ENCODE results near the gene C3. TPM values are rescaled to one million over a fixed set of nuclear protein-coding genes. Genes with fewer than 3 reads are reported as not detected.
"Not testable (repeated sequence)": the region's sequence is repeated elsewhere in the genome, so short reads cannot be mapped to it uniquely, and the experiment has no call there.

Gene C3
- total RNA-seq, 1 donor = 14.1 TPM

GRCh38 chr19:6649185-6649584, 71.3 kb downstream of the C3 start:
- Histone ChIP-seq H3K79me2 (ENCODE audit: insufficient read depth, low read length) (no peaks in the 10 kb centered on the region), H3K27ac (ENCODE audit: low read depth, low read length) (no peak overlapping the region), H3K4me1 (ENCODE audit: insufficient read depth, low read length) (no peaks in the 10 kb centered on the region), H2AFZ (ENCODE audit: low read length) (no peak overlapping the region), H3K4me2 (ENCODE audit: insufficient read depth, low read length) (no peak overlapping the region), H4K20me1 (ENCODE audit: insufficient read depth, low read length) (no peaks in the 10 kb centered on the region), H3K9me3 (ENCODE audit: low read depth, low read length) (no peaks in the 10 kb centered on the region), H3K36me3 (ENCODE audit: insufficient read depth, low read length) (no peaks in the 10 kb centered on the region), H3K4me3 (ENCODE audit: insufficient read depth, low read length) (no peak overlapping the region), H3K27me3 (ENCODE audit: insufficient read depth, low read length) (peaks cover 8% of the 10 kb centered on the region)
- TF ChIP-seq CTCF (IDR thresholded peaks at IDR 0.05; ENCODE audit: extremely low read depth, low read depth, low read length) = no peak
- no peak for DNase-seq (ENCODE audit: insufficient read length, low spot score, missing footprints)

- Histone ChIP-seq H2AFZ (ENCODE audit: low read length) (no peak overlapping the region), H3K4me2 (ENCODE audit: insufficient read depth, low read length) (no peak overlapping the region), H3K9me3 (ENCODE audit: low read depth, low read length) (no peaks in the 10 kb centered on the region), H3K4me3 (ENCODE audit: insufficient read depth, low read length) (no peak overlapping the region), H3K27ac (ENCODE audit: low read depth, low read length) (no peak overlapping the region), H3K4me1 (ENCODE audit: insufficient read depth, low read length) (no peaks in the 10 kb centered on the region), H3K36me3 (ENCODE audit: insufficient read depth, low read length) (no peaks in the 10 kb centered on the region), H4K20me1 (ENCODE audit: insufficient read depth, low read length) (no peaks in the 10 kb centered on the region), H3K79me2 (ENCODE audit: insufficient read depth, low read length) (no peaks in the 10 kb centered on the region), H3K27me3 (ENCODE audit: insufficient read depth, low read length) (peaks cover 8% of the 10 kb centered on the region)
- no peak for TF ChIP-seq CTCF (IDR thresholded peaks at IDR 0.05; ENCODE audit: extremely low read depth, low read depth, low read length)
- no peak for DNase-seq (ENCODE audit: insufficient read length, low spot score, missing footprints)
Observed at GRCh38 chr19:6648141-6648715, 72.2 kb downstream of the C3 start.

GRCh38 chr19:6644796-6645195, 75.7 kb downstream of the C3 start:
- H3K9me3 ChIP-seq (ENCODE audit: low read depth, low read length) = no peaks in the 10 kb centered on the region
- no peaks in the 10 kb centered on the region for H3K4me1 ChIP-seq (ENCODE audit: insufficient read depth, low read length)
- H4K20me1 ChIP-seq (ENCODE audit: insufficient read depth, low read length) = no peaks in the 10 kb centered on the region
- no peak overlapping the region for H3K4me3 ChIP-seq (ENCODE audit: insufficient read depth, low read length)
- no peaks in the 10 kb centered on the region for H3K79me2 ChIP-seq (ENCODE audit: insufficient read depth, low read length)
- no peak for TF ChIP-seq CTCF (IDR thresholded peaks at IDR 0.05; ENCODE audit: extremely low read depth, low read depth, low read length)
- no peaks in the 10 kb centered on the region for H3K36me3 ChIP-seq (ENCODE audit: insufficient read depth, low read length)
- no peak overlapping the region for H2AFZ ChIP-seq (ENCODE audit: low read length)
- H3K4me2 ChIP-seq (ENCODE audit: insufficient read depth, low read length) = no peak overlapping the region
- peaks cover 8% of the 10 kb centered on the region for H3K27me3 ChIP-seq (ENCODE audit: insufficient read depth, low read length)
- no peak for DNase-seq (ENCODE audit: insufficient read length, low spot score, missing footprints)
- H3K27ac ChIP-seq (ENCODE audit: low read depth, low read length) = no peak overlapping the region

GRCh38 chr19:6640333-6640732, 80.1 kb downstream of the C3 start:
- not testable (repeated sequence) for H3K36me3 ChIP-seq (ENCODE audit: insufficient read depth, low read length); H3K4me3 ChIP-seq (ENCODE audit: insufficient read depth, low read length)

More at GRCh38 chr19:6640333-6640732, 80.1 kb downstream of the C3 start:
- H4K20me1 ChIP-seq (ENCODE audit: insufficient read depth, low read length); H3K27me3 ChIP-seq (ENCODE audit: insufficient read depth, low read length); H3K9me3 ChIP-seq (ENCODE audit: low read depth, low read length); H3K79me2 ChIP-seq (ENCODE audit: insufficient read depth, low read length); H2AFZ ChIP-seq (ENCODE audit: low read length); H3K27ac ChIP-seq (ENCODE audit: low read depth, low read length); H3K4me1 ChIP-seq (ENCODE audit: insufficient read depth, low read length); DNase-seq (ENCODE audit: insufficient read length, low spot score, missing footprints); H3K4me2 ChIP-seq (ENCODE audit: insufficient read depth, low read length): not testable (repeated sequence)
